Kasumi-1 (cell line): ENCODE results near the gene DHRS12.

Source experiments
- DNase-seq, 2 experiments: peaks; one replicate each; lab custom pipeline; 2025; lab: John Stamatoyannopoulos, UW

DHRS12 gene

DNA sequence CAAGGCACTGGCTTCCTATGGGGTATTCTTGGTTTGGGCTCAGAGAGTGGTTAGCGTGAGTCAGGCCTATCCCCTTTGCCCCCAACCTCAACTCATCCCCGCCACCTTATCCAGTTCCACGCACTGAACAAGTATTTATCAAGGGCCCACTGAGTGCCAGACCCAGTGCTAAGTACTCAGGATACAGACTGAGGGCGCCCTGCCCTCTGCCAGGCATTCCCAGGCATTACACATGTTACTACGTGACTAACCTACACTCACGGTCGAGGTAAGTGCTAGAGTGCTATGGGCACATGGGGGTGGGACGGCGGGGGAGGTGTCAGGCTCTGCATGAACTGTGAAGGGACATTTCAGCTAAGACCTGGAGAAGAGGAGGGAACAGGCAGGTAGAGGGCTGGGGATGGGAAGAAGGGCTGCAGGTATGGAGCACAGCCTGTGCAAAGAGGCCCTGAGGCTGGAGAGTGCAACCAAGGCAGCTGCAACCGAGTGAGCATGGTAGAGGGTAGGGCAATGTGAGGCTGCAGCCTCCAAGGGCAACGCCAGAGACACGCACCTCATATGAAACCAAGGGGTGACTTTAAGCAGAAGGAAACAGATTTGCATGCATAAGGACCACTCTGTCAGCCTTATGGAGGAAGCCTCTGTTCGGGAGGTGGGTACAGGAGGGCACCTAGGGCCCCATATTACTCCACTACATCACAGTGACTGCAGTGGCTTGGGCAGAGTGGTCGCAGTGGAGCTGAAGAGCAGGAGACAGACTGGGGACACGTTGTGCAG, 22.5 kb downstream of the DHRS12 start:
- DNase-seq = peak; percentile 27 to 50

DNA sequence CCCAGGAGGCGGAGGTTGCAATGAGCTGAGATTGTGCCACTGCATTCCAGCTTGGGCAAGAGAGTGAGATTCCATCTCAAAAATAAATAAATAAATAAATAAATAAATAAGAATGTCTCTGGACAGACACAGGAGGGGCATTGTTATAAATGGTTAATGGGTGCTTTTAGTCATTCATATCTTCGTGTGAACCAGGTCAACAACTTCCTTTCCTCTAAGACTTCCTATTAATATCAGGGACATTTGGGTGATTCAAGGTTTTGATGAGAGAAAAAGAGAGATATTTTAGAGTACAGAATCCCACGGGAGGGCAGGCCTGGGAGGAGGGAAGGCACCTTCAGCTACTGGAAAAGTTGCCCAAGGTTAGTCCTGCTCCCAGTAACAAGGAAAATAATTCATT, 23.9 kb downstream of the DHRS12 start:
- DNase-seq = no peak

DNA sequence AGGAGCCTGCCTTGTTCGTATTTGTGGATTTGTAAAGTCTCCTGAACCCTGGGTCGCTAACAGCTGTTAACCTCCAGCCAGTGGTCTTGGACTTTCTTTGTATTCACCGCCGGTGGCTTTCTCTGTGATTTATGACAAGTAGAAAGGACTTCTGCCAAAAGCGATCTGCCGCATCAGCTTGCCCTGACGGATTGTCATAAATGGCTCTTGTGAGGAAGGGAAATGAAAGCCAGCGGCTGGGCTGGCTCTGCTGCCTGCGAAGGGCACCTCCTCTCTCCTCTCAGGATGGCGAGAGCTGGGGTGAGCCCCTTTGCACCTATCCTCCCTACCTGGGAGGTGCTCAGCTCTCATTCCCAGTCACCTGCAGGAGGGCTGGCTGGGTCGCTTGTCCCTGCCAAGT, 25.6 kb downstream of the DHRS12 start:
- no peak for DNase-seq

GRCh38 chr13:51777921-51778320, 26.0 kb downstream of the DHRS12 start:
- DNase-seq = no peak

DNA sequence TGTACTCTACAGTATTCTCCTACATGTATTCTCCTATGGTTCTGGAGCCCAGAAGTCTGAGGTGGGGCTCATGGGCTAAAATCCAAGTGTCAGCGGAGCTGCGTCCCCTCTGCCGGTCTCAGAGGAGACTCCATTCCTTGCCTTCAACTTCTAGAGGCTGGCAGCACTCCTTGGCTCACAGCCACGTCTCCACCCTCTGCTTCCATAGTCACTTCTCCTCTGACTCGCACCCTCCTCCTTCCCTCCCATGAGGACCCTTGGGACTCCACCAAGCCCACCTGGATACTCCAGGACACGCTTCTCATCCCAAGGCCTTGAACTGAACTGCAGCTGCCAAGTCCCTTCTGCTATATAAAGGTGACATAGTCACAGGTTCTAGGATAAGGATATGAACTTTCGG, 27.8 kb downstream of the DHRS12 start:
- no peak for DNase-seq

GRCh38 chr13:51773515-51773914, 30.4 kb downstream of the DHRS12 start:
- no peak for DNase-seq

DNA sequence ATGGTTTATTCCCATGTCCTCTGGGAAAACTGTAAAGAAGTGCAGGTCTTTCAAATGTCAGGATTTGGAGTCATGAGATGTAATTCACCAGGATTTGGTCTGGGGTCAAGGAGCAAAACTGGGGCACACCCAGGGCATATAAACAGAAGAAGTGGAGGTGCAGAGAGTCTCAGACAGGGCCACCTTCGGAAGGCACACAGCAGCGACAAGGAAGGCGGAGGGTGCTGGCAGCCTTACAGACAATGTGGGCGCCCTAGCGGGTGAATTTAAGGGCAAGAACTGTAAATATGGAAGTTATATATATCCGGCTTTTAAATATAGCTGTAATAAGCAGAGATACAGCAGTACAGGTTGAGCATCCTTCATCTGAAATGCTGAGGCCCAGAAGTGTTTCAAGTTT, 31.2 kb downstream of the DHRS12 start:
- no peak for DNase-seq

GRCh38 chr13:51772105-51772455, 31.9 kb downstream of the DHRS12 start:
- no peak for DNase-seq

DNA sequence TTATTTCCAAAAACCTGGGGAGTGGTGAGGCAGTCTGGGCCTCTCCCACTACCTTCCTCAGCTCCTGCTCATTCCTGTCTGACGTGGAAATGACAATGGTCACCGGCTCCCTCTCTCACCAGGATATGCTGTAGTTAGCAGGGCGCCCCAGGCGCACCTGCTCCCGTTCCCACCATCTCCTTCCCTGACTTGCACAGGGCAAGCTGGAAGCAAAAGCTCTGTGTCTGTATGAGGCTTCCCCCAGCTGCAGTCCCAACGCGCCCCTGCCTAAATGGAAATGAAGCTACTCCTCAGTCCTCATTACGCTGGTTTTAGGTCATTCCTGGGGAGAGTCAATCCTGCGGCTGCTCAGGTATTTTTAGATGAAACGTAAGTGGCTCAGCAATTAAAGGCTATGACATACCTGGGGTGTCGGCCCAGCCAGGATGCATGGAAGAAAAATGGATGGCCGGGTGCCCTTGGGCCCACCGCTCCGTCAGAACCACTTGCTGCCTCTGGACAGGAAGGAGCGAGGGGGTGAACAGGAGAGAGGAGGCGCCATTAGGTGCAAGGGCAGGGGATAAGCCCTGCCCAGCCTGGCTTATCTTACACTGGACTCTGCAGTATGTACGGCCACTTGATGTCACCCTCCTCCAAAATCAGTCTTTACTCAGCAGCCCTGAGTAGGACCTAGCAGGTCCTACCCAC, 32.4 kb downstream of the DHRS12 start:
- DNase-seq = no peak

DNA sequence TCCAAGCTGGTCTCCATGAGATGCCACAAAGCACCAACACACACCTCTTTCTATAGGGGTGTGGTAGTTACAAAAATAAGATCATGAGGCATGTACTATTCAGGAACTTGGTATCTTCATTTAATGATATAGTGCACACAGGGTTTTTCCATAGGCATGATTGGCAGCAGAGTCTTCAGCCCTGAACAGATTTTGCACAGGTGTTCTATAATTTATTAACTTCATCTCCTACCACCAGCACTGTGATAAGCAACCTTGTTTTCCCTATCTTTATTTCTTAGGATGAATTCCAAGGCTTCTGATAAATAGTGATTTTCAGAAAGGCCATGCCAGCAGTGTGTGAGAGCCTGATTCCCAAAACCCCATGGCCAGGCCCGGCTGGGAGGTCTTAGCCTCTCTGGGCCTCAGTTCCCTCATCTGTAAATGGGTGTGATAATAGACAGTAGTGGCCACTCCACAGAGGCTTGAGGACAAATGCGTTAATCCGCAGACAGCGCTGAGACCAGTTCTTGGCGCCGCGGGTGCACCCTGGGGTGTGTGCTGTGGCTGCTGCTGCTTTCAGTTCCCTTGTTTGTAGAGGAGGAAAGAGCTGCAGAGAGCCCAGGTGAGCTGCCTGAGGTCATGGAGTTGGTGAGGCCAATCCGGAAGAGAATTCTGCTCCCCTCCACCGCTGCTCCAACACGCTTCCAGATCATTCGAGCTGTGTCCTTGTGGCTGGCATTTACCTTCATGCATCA, 33.1 kb downstream of the DHRS12 start:
- no peak for DNase-seq

- DNase-seq = no peak
Observed at GRCh38 chr13:51770160-51770559, 33.8 kb downstream of the DHRS12 start.

DNA sequence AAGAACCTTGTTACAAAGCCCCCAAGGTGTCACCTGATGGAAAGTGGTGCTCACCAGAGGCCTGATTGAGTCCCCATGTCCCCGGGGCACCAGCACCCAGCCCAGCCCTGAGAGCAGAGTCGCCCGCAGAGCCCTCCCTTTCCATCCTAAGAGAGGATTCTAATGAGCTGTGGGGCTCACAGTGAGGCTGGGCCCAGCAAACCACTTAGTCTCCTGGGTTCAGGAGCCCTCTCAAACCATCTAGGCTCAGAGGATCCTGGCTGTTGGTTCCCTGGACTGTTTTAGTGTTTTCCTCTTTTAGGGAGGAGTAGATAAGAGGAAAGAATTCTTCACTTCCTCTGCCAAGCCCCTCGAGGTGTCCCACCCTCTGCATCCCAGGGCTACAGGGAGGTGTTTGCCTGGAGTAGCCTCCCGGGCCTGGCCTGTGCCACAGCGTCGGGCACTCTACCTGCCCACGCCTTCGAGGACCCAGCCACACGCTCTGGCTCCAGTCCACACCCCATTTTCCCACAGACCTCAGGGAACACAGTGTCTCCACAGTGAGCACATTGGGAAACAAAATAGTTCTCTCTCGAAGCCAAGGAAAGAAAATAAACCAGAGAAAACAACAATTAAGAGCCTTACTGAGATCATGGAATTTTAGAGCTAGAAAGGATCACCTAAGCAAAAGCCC, 34.4 kb downstream of the DHRS12 start:
- no peak for DNase-seq

DNA sequence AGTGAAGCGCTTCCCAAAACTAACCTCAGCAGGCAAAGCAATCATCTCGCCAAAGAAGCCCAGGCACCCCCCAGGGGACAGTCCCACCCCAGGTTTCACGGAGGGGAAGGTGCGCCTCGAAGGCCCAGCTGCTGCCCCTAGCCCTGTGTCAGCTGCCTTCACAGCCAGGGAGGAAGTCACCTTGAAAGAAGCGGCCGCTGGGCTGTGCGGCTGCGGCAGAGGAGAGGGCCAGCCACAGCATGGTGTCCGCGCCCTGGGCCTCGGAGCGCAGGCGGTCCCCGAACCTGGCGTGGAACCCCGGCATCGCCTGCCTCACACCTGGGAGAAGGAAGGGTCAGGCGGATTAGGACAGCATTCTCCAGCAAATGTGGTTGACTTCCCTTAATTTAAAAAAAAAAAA, 35.0 kb downstream of the DHRS12 start:
- DNase-seq = no peak

DNA sequence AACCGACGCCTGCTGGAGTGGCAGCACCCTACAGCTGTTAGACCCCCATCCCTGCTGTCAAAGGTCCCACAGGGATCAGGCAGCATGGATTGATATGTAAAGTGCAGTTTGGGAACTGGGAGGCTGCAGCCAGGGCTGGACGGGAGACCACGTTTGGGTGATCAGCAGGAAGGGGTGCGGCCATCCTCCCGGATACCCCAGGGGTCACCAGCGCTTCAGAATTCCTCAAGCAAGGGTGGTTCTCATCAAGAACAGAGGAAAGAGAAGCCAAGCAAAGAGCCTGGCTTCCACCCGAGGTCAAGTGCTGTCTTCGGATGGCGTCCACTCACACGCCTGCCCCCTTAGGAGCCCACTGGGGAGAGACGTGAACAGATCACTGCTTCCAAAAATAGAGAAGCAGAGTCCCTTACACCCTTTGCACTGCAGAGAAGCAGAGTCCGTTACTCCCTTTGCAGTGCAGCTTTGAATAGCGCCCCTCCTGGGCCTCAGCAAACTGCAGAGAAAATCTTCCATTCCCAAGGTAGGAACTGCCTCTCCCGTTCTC, 35.5 kb downstream of the DHRS12 start:
- no peak for DNase-seq

DNA sequence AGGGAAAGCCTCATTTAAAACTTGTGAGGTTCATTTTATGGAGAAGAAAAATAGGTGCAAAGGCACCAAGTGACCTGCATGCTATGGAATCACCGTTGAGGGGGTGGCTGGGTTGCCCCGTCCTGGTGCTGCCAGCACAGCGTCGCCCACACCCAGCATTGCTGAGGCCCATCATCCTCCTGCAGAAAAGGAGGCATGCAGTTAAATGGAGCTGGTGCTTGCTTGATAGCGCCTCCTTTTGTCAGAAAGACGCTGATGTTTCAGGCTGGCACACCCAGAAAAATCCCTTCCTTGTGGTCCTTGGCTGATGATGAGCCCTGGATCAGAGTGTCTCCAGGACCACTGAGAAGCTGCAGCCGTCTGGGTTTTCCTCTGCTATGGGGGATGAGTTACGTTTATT, 36.9 kb downstream of the DHRS12 start:
- peak in 1 of 2 experiments; percentile 4 for DNase-seq

GRCh38 chr13:51765142-51765515, 38.8 kb downstream of the DHRS12 start:
- no peak for DNase-seq

GRCh38 chr13:51764184-51765141, 39.5 kb downstream of the DHRS12 start:
- DNase-seq = no peak

DNA sequence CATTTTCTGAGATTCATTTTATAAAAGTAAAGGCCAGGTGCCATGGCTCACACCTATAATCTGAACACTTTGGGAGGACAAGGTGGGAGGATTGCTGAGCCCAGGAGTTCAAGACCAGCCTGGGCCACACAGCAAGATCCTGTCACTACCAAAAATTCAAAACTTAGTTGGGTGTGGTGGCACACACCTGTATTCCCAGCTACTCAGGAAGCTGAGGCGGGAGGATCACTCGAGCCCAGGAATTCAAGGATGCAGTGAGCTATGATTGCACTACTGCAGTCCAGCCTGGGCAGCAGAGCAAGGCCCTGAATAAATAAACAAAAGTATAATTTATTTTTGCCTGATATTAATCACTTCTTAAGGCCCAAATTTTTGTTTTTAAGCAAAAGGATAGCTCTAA, 40.5 kb downstream of the DHRS12 start:
- DNase-seq = no peak

DNA sequence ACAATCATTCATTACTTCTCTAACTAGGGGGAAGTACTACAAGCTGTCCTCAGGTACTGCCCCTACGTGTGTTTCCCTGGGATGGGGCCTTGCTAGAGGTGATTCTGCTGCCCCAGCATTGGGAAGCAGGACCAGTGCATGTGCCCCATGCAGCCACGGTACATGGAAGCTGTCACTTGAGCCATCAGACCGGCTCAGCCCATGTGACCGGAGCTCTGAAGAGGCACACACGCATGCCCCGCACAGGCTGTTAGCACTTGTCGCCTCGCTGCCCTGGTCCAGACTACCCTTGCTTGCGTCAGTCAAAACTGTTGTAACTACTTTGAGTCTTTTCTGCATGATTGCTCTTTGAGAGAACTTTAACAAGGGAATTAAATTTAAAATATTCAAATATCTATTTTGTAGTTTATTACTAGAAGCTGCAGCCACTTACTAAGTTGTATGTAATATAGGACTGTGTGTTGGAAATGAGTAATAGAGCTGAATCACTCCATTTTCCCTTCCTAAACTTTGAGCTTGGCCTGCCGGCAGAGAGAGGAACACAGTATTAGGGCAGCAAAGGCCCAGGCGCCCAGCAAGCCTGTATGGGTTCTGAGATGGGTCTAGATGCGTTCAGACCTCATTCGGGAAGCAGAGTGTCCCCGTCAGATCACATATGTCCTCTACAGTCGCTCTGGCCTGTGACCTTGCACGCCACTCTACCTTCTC, 42.2 kb downstream of the DHRS12 start:
- DNase-seq = no peak

DNA sequence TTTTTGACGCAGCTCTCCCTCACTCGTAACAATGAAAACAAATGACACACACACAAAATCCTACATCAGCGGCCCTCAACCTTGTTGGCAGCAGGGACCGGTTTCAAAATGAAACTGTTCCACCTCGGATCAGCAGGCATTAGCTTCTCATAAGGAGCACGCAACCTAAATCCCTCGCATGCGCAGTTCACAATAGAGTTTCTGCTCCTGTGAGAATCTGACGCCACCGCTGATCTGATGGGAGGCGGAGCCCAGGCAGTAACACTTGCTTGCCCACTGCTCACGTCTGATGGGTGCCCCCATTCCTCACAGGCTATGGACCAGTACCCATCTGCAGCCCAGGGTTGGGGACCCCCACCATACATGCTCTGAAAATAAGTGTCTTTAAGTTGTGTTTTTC, 43.4 kb downstream of the DHRS12 start:
- DNase-seq = no peak

DNA sequence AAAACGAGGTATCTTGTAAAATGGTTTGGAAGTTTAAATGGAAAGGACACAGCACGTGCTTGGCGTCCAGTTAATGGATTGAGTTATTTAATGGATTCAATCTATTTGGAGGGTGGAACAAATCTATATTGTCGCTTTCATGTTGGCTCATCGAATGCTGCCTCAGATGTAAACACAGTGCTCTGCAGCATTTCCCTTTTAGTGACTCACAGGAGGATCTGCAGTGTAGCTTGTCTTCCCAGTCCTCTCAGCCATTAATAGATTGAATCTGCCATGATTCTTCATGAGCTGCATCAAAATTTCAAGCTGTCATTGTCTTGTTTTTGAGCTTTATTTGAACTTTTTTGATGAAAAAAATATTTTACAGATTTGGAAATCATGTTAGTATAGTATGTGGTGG, 44.7 kb downstream of the DHRS12 start:
- DNase-seq = no peak
